HG02588 (cell line): ENCODE results near the gene MMP19.
"Not testable (repeated sequence)": the region's sequence is repeated elsewhere in the genome, so short reads cannot be mapped to it uniquely, and the experiment has no call there.

Experiments used
- ATAC-seq: cut with Tn5 transposase; IDR thresholded peaks from one replicate; pipeline ENCODE4 v1.9.1; 2021; ENCODE audit warnings: mild to moderate bottlenecking, moderate library complexity; ENCODE audit not compliant: unreplicated experiment

MMP19 gene

GRCh38 chr12:55844961-55845360 lies 2.2 kb upstream of the MMP19 start:
- ATAC-seq: no peak

GRCh38 chr12:55843431-55843830 lies 695 bp upstream of the MMP19 start:
- ATAC-seq: no peak

- ATAC-seq: no peak
Measured at GRCh38 chr12:55840581-55841351, 2.0 kb downstream of the MMP19 start.

- ATAC-seq: no peak
Measured at GRCh38 chr12:55839345-55840140, 3.2 kb downstream of the MMP19 start.

- ATAC-seq: no peak
Measured at GRCh38 chr12:55838361-55838760, 4.4 kb downstream of the MMP19 start.

GRCh38 chr12:55834400-55834799 lies 8.3 kb downstream of the MMP19 start:
- not testable (repeated sequence) for ATAC-seq

- no peak for ATAC-seq
Measured at GRCh38 chr12:55833056-55833455, 9.7 kb downstream of the MMP19 start.

- no peak for ATAC-seq
Measured at GRCh38 chr12:55831447-55831815, 11.3 kb downstream of the MMP19 start.

- ATAC-seq: no peak
Measured at GRCh38 chr12:55830601-55831446, 11.9 kb downstream of the MMP19 start.

GRCh38 chr12:55829967-55830600 lies 12.7 kb downstream of the MMP19 start:
- peak; percentile 19 for ATAC-seq

- ATAC-seq: no peak
Measured at GRCh38 chr12:55828357-55828756, 14.4 kb downstream of the MMP19 start.

GRCh38 chr12:55827806-55828205 lies 14.9 kb downstream of the MMP19 start:
- ATAC-seq: no peak

GRCh38 chr12:55824726-55825125 lies 18.0 kb downstream of the MMP19 start:
- no peak for ATAC-seq

- ATAC-seq: no peak
Measured at GRCh38 chr12:55823419-55823818, 19.3 kb downstream of the MMP19 start.

GRCh38 chr12:55822228-55822627 lies 20.5 kb downstream of the MMP19 start:
- no peak for ATAC-seq

- ATAC-seq: no peak
Measured at GRCh38 chr12:55820679-55821078, 22.1 kb downstream of the MMP19 start.

GRCh38 chr12:55818886-55819285 lies 23.9 kb downstream of the MMP19 start:
- ATAC-seq: no peak

GRCh38 chr12:55818140-55818728 lies 24.5 kb downstream of the MMP19 start:
- ATAC-seq: peak; percentile 22

- ATAC-seq: peak; percentile 96
Measured at GRCh38 chr12:55817345-55818139, 25.2 kb downstream of the MMP19 start, which contains the start of the genes ORMDL2 and SARNP. ORMDL2 (plus strand) TSS chr12:55818041; CDS start chr12:55819000, 959 bp downstream. SARNP (minus strand) TSS chr12:55817724; CDS start chr12:55817701, 23 bp downstream.
